ENCODE results near the gene BARHL1. TPM values are rescaled to one million over a fixed set of nuclear protein-coding genes. Genes with fewer than 3 reads are reported as not detected.
"Not testable (repeated sequence)": the region's sequence is repeated elsewhere in the genome, so short reads cannot be mapped to it uniquely, and the experiment has no call there.

BARHL1 gene
- total RNA-seq, 1 donor from 2014 or later: not detected

GRCh38 chr9:132556235-132556634 is 26.2 kb upstream of the BARHL1 start:
- intact Hi-C loops (cut with micrococcal nuclease): no loop called here

DNA sequence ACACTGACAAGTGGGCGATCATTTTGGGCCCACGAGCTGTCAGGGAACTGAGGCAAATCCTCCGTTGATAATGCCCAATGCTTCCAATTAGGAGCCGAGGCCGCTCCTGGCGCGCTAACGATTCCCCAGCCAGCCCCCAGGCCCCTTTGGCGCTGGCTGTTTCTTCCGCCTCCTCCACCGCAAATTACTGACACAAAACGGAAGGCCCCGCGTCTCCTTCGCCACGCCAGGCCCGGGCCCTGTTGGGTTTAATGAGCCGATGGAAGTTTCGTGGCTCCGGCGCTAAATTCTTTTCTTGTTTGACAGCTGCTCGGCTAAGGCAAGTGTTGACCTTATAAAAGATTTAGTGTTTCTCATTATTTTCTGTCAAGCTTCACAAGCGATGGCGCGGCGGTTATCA is 25.7 kb upstream of the BARHL1 start:
- intact Hi-C loops (cut with micrococcal nuclease): no loop called here

DNA sequence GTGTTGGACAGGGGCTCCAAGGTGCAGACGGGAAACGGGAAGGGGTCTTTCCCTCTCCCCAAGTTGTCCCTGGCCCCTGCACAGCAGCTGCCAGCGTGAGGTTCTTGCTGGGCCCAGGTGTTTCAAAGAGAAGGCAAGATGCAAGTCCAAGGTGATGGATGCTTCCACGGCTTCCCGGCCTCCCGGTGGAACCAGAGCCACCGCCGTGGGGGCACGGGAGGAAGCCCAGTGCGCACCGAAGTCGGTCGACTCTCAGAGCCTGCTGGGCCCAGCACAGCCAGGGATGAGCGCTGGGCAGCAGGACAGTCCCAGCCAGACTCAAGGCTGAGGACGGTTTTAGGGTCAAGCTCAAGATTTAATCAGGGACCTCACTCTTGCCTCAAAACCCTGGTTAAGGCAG is 25.2 kb upstream of the BARHL1 start:
- intact Hi-C loops (cut with micrococcal nuclease): no loop called here

DNA sequence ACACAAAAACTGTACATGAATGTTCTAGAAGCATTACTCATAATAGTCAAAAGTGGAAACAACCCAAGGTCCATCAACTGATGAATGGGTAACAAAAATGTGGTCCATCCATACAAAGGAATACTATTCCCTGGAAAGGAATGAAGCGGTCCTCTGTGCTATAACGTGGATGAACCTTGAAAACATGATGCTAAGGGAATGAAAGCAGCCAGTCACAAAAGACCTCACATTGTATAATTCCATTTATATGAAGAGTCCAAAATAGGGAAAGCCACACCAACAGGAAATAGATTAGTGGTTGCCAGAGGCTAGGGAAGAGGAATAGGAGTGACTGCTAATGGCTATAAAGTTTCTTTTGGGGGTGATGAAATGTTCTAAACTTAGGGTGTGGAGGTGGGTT is 22.7 kb upstream of the BARHL1 start:
- intact Hi-C loops (cut with micrococcal nuclease): no loop called here

- intact Hi-C loops (cut with micrococcal nuclease): no loop called here
Observed at GRCh38 chr9:132560616-132561202, 21.7 kb upstream of the BARHL1 start.

GRCh38 chr9:132562306-132562573 is 20.2 kb upstream of the BARHL1 start:
- intact Hi-C loops (cut with micrococcal nuclease): no loop called here

DNA sequence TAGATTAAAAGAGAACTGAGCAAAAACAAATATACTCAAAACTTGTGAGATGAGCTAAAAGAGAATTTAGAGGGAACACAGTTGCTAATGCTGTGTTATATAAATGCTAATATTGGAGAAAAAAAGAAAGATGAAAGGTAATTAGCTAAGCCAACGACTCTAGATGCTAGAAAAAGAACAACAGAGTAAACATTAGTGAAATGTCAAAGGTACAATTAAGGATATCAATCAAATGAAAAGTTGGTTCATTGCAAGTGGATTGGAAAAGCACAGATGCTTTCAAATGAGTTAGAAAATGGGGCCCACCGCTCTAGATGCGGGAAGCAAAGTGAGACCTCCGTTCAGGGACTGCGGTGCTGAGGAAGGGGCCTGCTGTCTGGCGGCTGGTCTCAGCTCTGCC is 17.9 kb upstream of the BARHL1 start:
- intact Hi-C loops (cut with micrococcal nuclease): no loop called here

- intact Hi-C loops (cut with micrococcal nuclease): not testable (repeated sequence)
Observed at GRCh38 chr9:132568787-132569186, 13.6 kb upstream of the BARHL1 start.

DNA sequence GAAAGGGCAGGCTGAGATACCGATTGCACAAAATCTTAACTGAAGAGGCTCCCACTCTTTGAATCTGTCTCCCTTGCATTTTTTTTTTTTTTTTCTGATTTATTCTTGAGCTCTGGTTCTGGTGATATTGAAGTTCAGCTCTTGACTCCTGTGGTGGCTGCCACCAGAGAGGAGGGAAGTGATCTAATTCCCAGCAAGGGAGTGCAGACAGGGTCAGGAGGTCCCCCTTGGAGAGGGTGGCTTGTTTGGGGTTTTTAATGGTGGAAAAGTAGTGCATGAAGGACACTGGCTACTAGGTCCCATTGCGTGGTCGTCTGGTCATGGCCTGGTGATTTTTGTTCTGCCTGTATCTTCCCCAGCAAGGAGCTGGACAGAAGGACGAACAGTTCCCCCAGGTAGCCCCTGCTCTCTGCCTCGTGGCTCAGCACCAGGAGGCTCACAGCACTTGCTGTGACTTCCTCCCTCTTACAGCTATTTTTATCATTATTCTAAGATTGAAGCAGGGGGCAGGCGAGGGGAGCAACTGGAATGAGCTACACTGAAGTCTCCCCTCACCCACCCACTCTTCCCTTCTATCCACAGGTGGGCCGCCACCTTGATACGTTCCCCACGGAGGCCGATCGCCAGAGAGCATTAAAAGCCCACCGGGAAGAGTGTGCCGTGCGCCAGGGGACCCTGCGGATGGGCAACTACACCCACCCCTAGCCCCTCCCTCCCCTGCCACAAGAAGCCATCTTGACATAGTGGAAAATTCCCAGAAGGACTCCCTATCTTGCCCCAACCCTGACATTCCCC is 10.4 kb upstream of the BARHL1 start:
- intact Hi-C loops (cut with micrococcal nuclease): loop anchor here (10.0 kb wide), 1 partner anchor 67 kb away; no protein-coding TSS in a partner anchor

DNA sequence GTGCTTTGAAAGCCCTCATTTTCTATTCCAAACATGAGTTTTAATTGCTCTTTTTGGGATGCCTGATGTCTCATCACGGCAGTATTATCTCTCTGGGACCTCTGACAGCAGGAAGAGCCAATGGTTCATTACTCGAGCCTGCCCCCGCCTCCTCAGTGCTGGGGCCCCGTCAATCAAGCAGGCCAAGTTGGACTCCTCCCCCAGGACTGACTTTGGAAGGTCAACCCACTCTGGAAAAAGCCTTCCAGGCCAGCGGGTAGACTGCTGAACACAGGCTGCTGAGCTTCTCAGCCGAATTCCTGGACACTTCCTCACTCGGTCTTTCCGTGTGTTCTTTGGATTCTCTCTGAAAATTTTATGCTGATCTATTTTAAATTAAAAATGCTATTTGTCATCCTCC is 9.5 kb upstream of the BARHL1 start:
- intact Hi-C loops (cut with micrococcal nuclease): loop anchor here (10.0 kb wide), 1 partner anchor 68 kb away; no protein-coding TSS in a partner anchor

GRCh38 chr9:132575005-132575609 is 7.3 kb upstream of the BARHL1 start:
- intact Hi-C loops (cut with micrococcal nuclease): loop anchor here (10.0 kb wide), 1 partner anchor 70 kb away; no protein-coding TSS in a partner anchor

DNA sequence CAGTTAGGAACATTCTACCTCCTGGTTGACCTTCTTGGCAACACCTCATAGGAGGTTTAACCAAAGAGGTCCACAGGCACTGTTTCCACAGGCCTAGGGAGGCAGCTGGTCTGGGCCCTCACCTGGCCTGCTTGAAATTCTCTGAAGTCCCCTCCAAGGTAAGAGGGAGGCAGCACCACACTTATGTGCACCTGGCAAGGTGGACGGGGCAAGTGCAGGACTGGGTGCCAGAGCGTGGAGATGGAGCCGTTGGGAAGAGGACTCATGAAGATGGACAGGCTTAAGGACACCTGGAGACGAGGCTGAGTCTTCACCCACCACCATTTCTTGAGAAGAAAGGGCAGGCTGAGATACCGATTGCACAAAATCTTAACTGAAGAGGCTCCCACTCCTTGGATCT is 6.6 kb upstream of the BARHL1 start:
- intact Hi-C loops (cut with micrococcal nuclease): loop anchor here (10.0 kb wide), 1 partner anchor 71 kb away; no protein-coding TSS in a partner anchor

GRCh38 chr9:132577119-132577518 is 5.3 kb upstream of the BARHL1 start:
- intact Hi-C loops (cut with micrococcal nuclease): loop anchor here (10.0 kb wide), 1 partner anchor 72 kb away; no protein-coding TSS in a partner anchor

DNA sequence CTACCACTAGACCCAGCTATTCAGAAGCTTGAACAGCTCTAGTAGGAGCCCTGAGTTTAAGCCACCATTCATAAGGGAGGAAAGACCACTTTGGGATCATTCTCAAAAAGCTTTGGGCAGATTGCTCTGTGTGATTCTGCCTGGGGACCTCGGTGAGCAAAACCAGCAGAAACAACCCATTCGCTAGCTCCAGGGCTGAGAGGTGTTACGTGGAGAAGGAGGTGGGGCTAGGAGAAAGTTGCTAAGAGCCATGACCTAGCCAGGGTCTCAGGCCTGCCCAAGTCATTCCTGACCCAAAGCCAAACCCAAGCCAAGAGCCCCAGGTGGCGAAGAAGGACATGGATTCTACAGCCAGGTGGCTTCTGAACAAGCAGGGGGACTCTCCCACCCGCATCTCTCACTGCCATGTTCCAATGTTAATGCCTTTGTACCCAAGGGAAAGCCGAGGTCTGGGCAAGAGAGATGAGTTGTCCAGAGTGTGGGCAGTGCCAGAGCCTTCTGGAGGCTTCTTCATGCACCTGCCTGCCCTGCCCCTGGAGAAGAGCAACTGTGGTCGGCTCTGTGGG is 4.0 kb upstream of the BARHL1 start:
- intact Hi-C loops (cut with micrococcal nuclease): loop anchor here (2.0 to 10.0 kb wide), 2 partner anchors 74 to 166 kb away; no protein-coding TSS in a partner anchor

GRCh38 chr9:132579427-132579798 is 3.0 kb upstream of the BARHL1 start:
- intact Hi-C loops (cut with micrococcal nuclease): loop anchor here (2.0 to 10.0 kb wide), 2 partner anchors 75 to 167 kb away; no protein-coding TSS in a partner anchor

- intact Hi-C loops (cut with micrococcal nuclease): no loop called here
Observed at GRCh38 chr9:132582786-132583583, 579 bp downstream of the BARHL1 start.

- intact Hi-C loops (cut with micrococcal nuclease): no loop called here
Observed at GRCh38 chr9:132583584-132584304, 1.3 kb downstream of the BARHL1 start.

DNA sequence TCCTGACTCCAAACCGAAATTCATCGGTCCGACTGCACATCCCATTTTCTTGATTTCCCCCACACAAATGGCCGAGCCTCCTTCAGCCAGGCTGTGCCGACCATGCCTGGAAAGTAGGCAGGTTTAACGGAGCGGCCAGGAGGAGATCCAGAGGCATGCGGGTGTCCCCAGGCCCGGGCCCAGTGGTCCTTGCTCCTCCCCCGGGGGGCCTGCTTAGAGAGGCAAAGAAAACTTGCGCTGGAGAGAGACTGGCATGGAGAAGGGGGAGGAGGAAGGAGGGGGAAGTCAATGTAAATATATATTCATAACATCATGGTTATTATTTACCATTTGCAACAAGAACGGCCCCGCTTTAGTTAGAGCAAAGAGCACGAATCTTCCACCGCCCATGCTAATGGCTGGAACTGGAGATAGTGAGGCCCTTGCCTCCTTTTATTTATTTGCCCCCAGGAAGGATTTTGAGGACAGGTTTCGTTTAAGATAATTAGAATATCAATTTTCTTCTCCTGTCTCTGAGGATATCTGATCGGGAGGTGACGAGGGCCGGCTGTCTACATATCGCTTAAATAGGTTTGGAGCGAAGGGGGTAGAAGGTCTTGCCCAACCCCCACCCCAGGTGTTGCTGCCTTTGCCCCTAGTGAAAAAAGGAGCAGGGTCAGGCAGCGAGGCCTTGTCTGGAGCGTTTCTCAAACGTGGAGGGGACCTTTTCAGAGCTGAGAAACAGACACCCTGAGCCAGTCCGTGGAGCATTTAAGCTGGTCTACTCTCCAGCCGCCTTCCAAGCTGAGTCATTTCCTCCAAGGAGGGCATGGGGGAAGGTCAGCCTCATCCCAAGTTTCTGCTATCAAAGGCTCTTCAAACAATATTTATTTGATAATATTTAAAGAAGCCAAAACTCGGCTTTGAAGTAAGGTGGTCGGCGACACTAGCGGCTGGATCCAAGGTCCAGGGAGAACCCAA is 2.5 kb downstream of the BARHL1 start:
- intact Hi-C loops (cut with micrococcal nuclease): no loop called here
